ENCODE results near the gene PEF1.

The PEF1 gene

DNA sequence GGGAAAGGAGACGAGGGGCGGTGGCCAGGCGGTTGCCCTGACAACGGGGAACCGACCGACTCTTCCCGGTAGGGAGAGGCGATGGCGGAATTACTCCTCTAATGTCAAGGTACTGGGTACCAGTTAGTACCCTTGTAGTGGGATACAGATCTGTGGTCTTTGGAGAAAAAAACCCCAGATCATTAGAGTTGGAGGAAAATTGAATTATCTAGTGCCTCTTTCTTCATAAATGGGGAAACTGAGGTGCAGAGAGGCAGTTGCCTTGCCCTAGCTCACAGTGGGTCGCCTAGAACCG is 545 bp upstream of the PEF1 start:
- peak overlapping the region; percentile 98 for H3K4me3 ChIP-seq (ENCODE audit: extremely low read depth, insufficient read depth, low read length, poor library complexity, severe bottlenecking)
- no peaks in the 10 kb centered on the region for H3K9me3 ChIP-seq (ENCODE audit: control insufficient read depth, low read length)
- peaks cover 40% of the 10 kb centered on the region for H3K4me1 ChIP-seq (ENCODE audit: control insufficient read depth, insufficient read depth, low read length, poor library complexity, severe bottlenecking)
- peak overlapping the region; percentile 98 for H3K27ac ChIP-seq (ENCODE audit: low read depth, low read length, severe bottlenecking)
- 0 to 1% methylated on average over 9 to 10 of the region's 11 CpGs for WGBS, 2 experiments (ENCODE audit: insufficient coverage in 2 of 2)
- H3K36me3 ChIP-seq (ENCODE audit: control insufficient read depth, insufficient read depth, low read length): peaks cover 10% of the 10 kb centered on the region

DNA sequence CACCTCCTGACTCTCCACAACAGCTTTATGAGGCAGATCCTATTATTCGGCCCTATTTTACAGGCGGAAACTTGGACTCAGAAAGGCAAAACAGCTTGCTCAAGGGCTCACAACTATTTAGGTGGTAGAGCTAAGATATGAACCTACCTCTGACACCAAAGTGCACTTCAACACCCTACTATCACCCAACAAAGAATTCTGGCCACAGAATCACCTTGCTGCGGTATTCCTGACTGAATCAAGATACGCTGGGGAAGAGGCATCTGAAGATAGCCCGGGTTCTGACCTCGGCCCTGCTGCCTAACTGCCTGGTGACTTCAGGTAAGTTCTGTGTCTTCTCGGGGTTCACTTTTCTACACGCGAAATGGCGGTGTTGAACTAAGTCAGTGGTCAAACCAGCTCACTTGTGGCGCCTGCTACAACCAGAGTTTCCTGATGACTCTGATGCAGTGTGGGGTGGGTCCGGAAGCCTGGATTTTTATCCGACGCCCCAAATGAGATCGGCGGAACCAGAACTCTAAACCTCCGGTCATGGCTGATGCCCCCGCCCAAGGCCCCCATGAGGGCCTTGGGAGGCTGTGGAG is 608 bp downstream of the PEF1 start:
- Histone ChIP-seq H3K4me1 (ENCODE audit: control insufficient read depth, insufficient read depth, low read length, poor library complexity, severe bottlenecking) (peaks cover 51% of the 10 kb centered on the region), H3K4me3 (ENCODE audit: extremely low read depth, insufficient read depth, low read length, poor library complexity, severe bottlenecking) (peak overlapping the region; percentile 98), H3K27ac (ENCODE audit: low read depth, low read length, severe bottlenecking) (peak overlapping the region; percentile 98), H3K36me3 (ENCODE audit: control insufficient read depth, insufficient read depth, low read length) (peaks cover 10% of the 10 kb centered on the region), H3K9me3 (ENCODE audit: control insufficient read depth, low read length) (no peaks in the 10 kb centered on the region)
- WGBS, 2 experiments (ENCODE audit: insufficient coverage in 2 of 2): 4 to 7% methylated on average over 16 to 17 of the region's 18 CpGs

DNA sequence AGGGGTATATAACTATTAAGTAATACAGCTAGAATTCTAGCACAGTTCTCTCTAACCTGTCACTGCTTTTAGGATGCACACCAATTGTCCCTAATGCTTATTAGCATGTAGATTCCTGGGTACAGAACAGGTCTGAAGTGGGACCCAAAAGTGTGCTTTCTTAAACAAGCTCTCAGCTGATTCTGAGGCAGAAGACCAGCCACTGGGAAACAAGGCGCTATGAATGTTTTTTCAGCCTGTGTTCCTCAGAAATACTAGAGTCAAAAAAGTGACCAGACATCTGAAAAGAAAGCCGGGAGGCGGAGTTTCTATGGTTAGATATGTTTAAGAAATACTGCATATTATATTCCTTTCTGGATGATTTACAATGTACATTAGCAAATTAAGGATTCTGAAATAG is 1.8 kb downstream of the PEF1 start:
- H3K4me3 ChIP-seq (ENCODE audit: extremely low read depth, insufficient read depth, low read length, poor library complexity, severe bottlenecking): no peak overlapping the region
- peaks cover 63% of the 10 kb centered on the region for H3K4me1 ChIP-seq (ENCODE audit: control insufficient read depth, insufficient read depth, low read length, poor library complexity, severe bottlenecking)
- H3K36me3 ChIP-seq (ENCODE audit: control insufficient read depth, insufficient read depth, low read length): peaks cover 13% of the 10 kb centered on the region
- no peak overlapping the region for H3K27ac ChIP-seq (ENCODE audit: low read depth, low read length, severe bottlenecking)
- H3K9me3 ChIP-seq (ENCODE audit: control insufficient read depth, low read length): no peaks in the 10 kb centered on the region
- WGBS, 2 experiments (ENCODE audit: insufficient coverage in 2 of 2): 100% methylated on average over 1 of the region's 3 CpGs; no CpG with 5 or more reads in 1 of the 2 experiments

DNA sequence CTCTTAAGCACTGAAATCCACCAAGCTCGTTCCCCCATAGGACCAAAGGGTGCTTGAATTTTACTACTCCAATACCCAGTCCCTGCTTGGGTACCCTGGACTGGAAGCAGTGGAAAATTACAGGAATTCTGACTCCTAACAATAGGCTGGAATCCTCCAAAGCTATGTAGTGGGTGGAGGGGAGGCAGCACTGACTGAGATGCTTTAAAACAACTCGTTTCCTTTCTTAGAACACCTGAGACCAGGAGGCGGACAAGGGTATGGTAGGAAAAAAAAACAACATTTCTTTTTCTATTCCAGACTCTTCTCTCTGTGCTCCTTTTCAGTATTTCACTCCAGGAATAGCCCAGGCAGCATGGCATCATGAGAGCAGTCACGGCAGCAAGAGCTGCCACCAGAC is 2.3 kb downstream of the PEF1 start:
- Histone ChIP-seq H3K4me3 (ENCODE audit: extremely low read depth, insufficient read depth, low read length, poor library complexity, severe bottlenecking) (no peak overlapping the region), H3K9me3 (ENCODE audit: control insufficient read depth, low read length) (no peaks in the 10 kb centered on the region), H3K4me1 (ENCODE audit: control insufficient read depth, insufficient read depth, low read length, poor library complexity, severe bottlenecking) (peaks cover 65% of the 10 kb centered on the region), H3K36me3 (ENCODE audit: control insufficient read depth, insufficient read depth, low read length) (peaks cover 13% of the 10 kb centered on the region), H3K27ac (ENCODE audit: low read depth, low read length, severe bottlenecking) (no peak overlapping the region)
- 89 to 92% methylated on average over 1 to 2 of the region's 4 CpGs for WGBS, 2 experiments (ENCODE audit: insufficient coverage in 2 of 2)

DNA sequence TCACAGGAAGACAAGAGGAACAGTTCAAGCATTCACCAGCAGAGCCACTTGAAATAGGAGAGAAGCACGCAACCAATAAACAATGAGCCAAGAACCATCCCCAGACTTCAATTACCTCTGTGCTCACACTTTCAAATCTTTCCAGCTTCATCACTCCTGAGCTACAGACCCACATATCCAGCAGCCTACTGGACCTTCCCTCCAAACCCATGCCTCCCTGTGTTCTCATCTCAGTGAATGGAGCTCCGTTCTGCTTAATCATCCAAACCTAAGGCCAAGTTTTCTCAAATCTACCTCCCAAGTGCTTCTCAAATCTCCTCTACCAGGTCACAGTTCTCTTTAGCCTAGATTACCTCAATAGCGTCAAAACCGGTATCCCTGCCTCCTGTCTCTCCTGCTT is 3.7 kb downstream of the PEF1 start:
- 92 to 98% methylated on average over 4 of the region's 4 CpGs for WGBS, 2 experiments (ENCODE audit: insufficient coverage in 2 of 2)
- Histone ChIP-seq H3K27ac (ENCODE audit: low read depth, low read length, severe bottlenecking) (peak overlapping the region; percentile 16), H3K4me1 (ENCODE audit: control insufficient read depth, insufficient read depth, low read length, poor library complexity, severe bottlenecking) (peaks cover 63% of the 10 kb centered on the region), H3K36me3 (ENCODE audit: control insufficient read depth, insufficient read depth, low read length) (peaks cover 16% of the 10 kb centered on the region), H3K9me3 (ENCODE audit: control insufficient read depth, low read length) (no peaks in the 10 kb centered on the region), H3K4me3 (ENCODE audit: extremely low read depth, insufficient read depth, low read length, poor library complexity, severe bottlenecking) (no peak overlapping the region)

DNA sequence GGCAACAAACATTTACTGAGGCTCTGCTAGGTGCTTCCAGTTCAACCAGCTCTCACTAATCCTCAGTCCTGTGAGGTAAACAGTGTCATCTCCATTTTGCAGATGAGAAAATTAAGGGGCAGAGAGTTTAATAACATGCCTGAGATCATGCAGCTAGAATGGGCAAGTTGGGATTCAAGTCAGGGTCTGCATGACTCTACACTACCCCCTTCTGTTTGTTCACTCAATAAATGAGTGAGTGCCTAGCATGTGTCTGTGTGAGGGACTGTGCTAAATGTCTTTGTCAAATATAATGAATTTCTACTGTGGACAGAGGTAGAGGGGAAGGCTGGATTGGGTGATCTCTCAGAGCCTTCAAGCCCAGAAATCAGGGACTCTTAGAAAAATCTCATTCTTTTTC is 4.5 kb downstream of the PEF1 start:
- peak overlapping the region; percentile 76 for H3K27ac ChIP-seq (ENCODE audit: low read depth, low read length, severe bottlenecking)
- no peak overlapping the region for H3K4me3 ChIP-seq (ENCODE audit: extremely low read depth, insufficient read depth, low read length, poor library complexity, severe bottlenecking)
- H3K36me3 ChIP-seq (ENCODE audit: control insufficient read depth, insufficient read depth, low read length): peaks cover 18% of the 10 kb centered on the region
- no peaks in the 10 kb centered on the region for H3K9me3 ChIP-seq (ENCODE audit: control insufficient read depth, low read length)
- peaks cover 63% of the 10 kb centered on the region for H3K4me1 ChIP-seq (ENCODE audit: control insufficient read depth, insufficient read depth, low read length, poor library complexity, severe bottlenecking)

DNA sequence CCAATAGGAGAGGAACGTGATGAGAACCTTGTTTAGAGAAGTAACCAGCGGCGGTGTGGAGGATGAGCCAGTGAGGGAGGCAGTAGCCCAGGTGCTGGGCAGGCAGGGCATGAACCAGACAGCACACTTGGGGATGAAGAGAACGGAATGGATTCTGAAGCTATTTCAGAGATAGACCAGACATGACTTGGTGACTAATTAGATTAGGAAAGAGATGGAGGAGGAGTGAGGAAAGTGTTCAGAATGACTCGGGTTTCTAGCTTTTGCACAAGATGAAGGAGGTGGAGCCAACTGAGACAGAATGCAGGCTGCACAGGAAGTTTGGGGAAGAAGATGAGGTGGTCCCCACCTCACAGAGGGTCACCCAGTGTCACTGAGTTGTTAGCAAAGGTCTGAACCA is 5.1 kb downstream of the PEF1 start:
- Histone ChIP-seq H3K4me1 (ENCODE audit: control insufficient read depth, insufficient read depth, low read length, poor library complexity, severe bottlenecking) (peaks cover 63% of the 10 kb centered on the region), H3K27ac (ENCODE audit: low read depth, low read length, severe bottlenecking) (peak overlapping the region; percentile 76), H3K4me3 (ENCODE audit: extremely low read depth, insufficient read depth, low read length, poor library complexity, severe bottlenecking) (no peak overlapping the region), H3K9me3 (ENCODE audit: control insufficient read depth, low read length) (no peaks in the 10 kb centered on the region), H3K36me3 (ENCODE audit: control insufficient read depth, insufficient read depth, low read length) (peaks cover 23% of the 10 kb centered on the region)
- 84 to 91% methylated on average over 4 of the region's 5 CpGs for WGBS, 2 experiments (ENCODE audit: insufficient coverage in 2 of 2)

DNA sequence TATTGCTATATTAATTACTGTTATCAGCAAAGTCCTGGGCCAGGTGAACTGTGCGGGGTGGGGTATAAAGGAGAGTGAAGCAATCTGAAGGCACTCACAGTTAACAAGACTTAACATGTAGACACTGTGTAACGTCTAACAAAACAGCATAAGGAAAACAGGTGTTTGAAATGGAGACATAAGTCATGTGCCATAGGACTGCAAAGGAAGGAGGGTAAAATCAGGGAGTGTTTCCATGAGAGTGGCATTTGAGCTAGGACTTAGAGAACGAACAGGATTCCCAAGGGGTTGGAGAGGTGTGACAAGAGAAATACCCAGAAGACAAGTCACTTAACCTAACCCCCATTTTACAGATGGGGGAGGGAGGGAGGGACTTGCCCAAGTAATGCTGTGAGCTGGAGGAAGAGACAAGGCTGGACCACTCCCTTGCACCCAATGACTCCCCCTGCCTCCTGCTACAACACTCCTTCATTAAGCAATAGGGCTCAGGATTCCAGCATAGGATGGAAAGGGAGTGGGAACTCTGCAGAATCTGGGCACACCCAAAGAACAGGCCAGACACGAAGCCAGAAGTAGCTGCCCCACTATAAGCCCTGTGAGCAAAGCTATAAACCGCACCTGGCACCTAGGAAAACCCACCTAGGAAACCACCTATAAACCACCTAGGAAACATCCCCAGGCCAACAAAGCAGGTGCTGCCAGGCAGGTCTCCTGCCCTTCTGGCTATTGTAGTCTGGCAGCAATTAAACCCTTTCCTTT is 6.6 kb downstream of the PEF1 start:
- no peak overlapping the region for H3K27ac ChIP-seq (ENCODE audit: low read depth, low read length, severe bottlenecking)
- peaks cover 52% of the 10 kb centered on the region for H3K4me1 ChIP-seq (ENCODE audit: control insufficient read depth, insufficient read depth, low read length, poor library complexity, severe bottlenecking)
- H3K4me3 ChIP-seq (ENCODE audit: extremely low read depth, insufficient read depth, low read length, poor library complexity, severe bottlenecking): no peak overlapping the region
- H3K9me3 ChIP-seq (ENCODE audit: control insufficient read depth, low read length): no peaks in the 10 kb centered on the region
- peaks cover 35% of the 10 kb centered on the region for H3K36me3 ChIP-seq (ENCODE audit: control insufficient read depth, insufficient read depth, low read length)
- WGBS, 2 experiments (ENCODE audit: insufficient coverage in 2 of 2): 94 to 98% methylated on average over 2 to 4 of the region's 5 CpGs

DNA sequence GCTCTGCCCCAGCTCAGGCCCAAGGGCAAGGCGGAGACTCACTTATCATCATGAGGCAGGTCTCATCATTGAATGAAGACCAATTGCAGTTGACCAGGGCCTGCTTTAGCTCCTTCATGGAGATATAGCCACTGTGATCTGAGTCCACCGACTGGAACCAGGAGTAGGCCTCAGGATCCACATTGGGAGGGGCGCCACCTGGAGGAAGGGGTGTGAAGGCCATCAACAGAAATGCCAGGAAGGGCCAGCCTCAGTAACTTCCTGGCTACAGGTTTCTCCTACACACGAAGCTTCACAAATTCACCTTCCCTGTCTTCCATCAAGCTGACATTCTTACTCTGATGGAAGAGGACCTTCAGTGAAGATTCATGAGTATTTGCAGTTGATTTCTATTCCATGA is 11.6 kb downstream of the PEF1 start:
- WGBS, 2 experiments (ENCODE audit: insufficient coverage in 2 of 2): 57 to 82% methylated on average over 3 of the region's 4 CpGs
- Histone ChIP-seq H3K9me3 (ENCODE audit: control insufficient read depth, low read length) (no peaks in the 10 kb centered on the region), H3K27ac (ENCODE audit: low read depth, low read length, severe bottlenecking) (no peak overlapping the region), H3K4me1 (ENCODE audit: control insufficient read depth, insufficient read depth, low read length, poor library complexity, severe bottlenecking) (peaks cover 26% of the 10 kb centered on the region), H3K4me3 (ENCODE audit: extremely low read depth, insufficient read depth, low read length, poor library complexity, severe bottlenecking) (no peak overlapping the region), H3K36me3 (ENCODE audit: control insufficient read depth, insufficient read depth, low read length) (peaks cover 67% of the 10 kb centered on the region)

DNA sequence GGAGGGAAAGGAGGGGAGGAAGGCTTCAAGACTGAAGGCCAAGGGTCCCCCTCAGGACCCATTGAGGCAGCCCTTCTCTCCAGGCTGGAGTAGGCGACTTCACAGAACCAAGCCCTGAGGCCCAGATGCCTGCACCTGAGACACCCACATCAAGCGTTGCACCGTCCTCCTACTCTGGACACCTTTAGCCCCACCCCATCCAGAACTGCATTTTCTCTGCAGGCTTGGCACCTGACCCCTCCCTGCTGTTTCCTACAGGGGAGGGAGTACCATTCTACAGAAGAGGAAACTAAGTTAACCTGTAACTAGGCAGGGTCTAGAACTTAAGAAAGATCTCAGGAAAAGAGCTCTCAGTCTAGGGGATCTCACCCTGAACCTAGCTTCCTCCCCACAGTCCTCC is 12.0 kb downstream of the PEF1 start:
- Histone ChIP-seq H3K4me1 (ENCODE audit: control insufficient read depth, insufficient read depth, low read length, poor library complexity, severe bottlenecking) (peaks cover 26% of the 10 kb centered on the region), H3K9me3 (ENCODE audit: control insufficient read depth, low read length) (no peaks in the 10 kb centered on the region), H3K4me3 (ENCODE audit: extremely low read depth, insufficient read depth, low read length, poor library complexity, severe bottlenecking) (no peak overlapping the region), H3K27ac (ENCODE audit: low read depth, low read length, severe bottlenecking) (no peak overlapping the region), H3K36me3 (ENCODE audit: control insufficient read depth, insufficient read depth, low read length) (peaks cover 69% of the 10 kb centered on the region)
- whole genome bisulfite sequencing, 2 experiments (ENCODE audit: insufficient coverage in 2 of 2): 96% methylated on average over 3 of the region's 3 CpGs; no CpG with 5 or more reads in 1 of the 2 experiments

DNA sequence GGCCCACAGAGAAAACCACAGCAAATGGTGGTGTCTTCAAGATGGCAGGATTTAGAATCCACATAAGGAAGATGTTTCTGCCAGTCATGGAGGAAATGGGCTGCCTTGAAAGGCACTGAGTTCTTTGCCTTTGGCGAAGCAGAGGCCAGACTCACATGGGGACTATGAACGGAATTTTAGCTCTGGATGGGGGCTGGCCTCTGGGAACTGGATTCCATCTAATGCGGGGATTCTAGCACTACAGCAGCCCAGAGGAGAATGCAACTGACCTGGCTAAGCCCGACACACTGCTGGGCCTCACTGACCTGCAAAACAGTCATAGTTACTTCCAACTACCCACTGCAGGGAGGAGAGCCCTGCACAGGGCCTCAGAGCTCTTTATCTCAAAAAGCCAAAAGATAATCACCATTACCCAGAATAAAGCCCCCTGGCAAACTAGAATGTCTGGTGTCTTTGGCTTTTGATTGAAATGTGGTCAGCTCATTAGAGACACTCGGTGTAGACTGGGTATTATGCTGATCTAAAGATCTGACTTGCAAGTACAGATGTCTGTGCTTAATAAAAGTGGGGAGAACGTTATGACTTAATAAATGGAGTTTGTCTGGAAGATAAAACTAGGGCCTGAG is 15.6 kb downstream of the PEF1 start:
- H3K4me3 ChIP-seq (ENCODE audit: extremely low read depth, insufficient read depth, low read length, poor library complexity, severe bottlenecking): no peak overlapping the region
- peaks cover 51% of the 10 kb centered on the region for H3K4me1 ChIP-seq (ENCODE audit: control insufficient read depth, insufficient read depth, low read length, poor library complexity, severe bottlenecking)
- no peaks in the 10 kb centered on the region for H3K9me3 ChIP-seq (ENCODE audit: control insufficient read depth, low read length)
- H3K27ac ChIP-seq (ENCODE audit: low read depth, low read length, severe bottlenecking): peak overlapping the region; percentile 30
- WGBS, 2 experiments (ENCODE audit: insufficient coverage in 2 of 2): 84 to 98% methylated on average over 5 to 6 of the region's 6 CpGs
- peaks cover 61% of the 10 kb centered on the region for H3K36me3 ChIP-seq (ENCODE audit: control insufficient read depth, insufficient read depth, low read length)
